ENCODE measurements around the gene TAS2R16. TPM values are rescaled to one million over a fixed set of nuclear protein-coding genes. Genes with fewer than 3 reads are reported as not detected.

The TAS2R16 gene, protein sequence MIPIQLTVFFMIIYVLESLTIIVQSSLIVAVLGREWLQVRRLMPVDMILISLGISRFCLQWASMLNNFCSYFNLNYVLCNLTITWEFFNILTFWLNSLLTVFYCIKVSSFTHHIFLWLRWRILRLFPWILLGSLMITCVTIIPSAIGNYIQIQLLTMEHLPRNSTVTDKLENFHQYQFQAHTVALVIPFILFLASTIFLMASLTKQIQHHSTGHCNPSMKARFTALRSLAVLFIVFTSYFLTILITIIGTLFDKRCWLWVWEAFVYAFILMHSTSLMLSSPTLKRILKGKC
- polyA plus RNA-seq (2012; ENCODE audit: insufficient read depth, insufficient read length): not detected

- no peak within 1 kb of the TSS for H3K4me3 ChIP-seq (ENCODE audit: low read length)
- no peak for DNase-seq (ENCODE audit: low read depth, low spot score)
Observed at GRCh38 chr7:122995600-122995999, at the start of gene TAS2R16. TSS of gene TAS2R16 (minus strand) at chr7:122995700. CDS start at chr7:122995634, 66 bp downstream.

GRCh38 chr7:123043642-123044041, 48.1 kb upstream of the TAS2R16 start:
- H3K4me3 ChIP-seq (ENCODE audit: low read length): no peak overlapping the region
- no peak for DNase-seq (ENCODE audit: low read depth, low spot score)

GRCh38 chr7:123041101-123041500, 45.6 kb upstream of the TAS2R16 start:
- DNase-seq (ENCODE audit: low read depth, low spot score): no peak
- no peak overlapping the region for H3K4me3 ChIP-seq (ENCODE audit: low read length)

GRCh38 chr7:123039269-123039668, 43.8 kb upstream of the TAS2R16 start:
- no peak for DNase-seq (ENCODE audit: low read depth, low spot score)
- no peak overlapping the region for H3K4me3 ChIP-seq (ENCODE audit: low read length)

DNA sequence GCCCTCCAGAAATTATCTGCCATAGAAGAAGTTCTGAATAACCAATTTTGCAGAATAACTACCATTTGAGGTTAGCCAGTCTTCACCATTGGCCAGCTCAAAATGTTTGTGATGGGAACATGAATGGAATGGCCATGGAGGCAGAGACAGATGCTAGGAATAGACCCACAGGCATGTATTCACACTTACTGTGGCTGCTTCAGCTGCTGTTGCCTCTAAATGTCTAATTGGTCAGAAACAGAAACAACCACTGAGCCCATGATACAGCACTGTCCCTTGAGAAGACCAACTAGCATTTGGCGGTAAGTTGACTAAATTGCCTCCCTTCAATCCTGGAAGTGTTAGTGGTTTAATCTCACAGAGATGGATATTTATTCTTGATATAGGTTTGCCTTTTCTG, 38.6 kb upstream of the TAS2R16 start:
- H3K4me3 ChIP-seq (ENCODE audit: low read length): no peak overlapping the region
- no peak for DNase-seq (ENCODE audit: low read depth, low spot score)

GRCh38 chr7:123030631-123031030, 35.1 kb upstream of the TAS2R16 start:
- no peak for DNase-seq (ENCODE audit: low read depth, low spot score)
- no peak overlapping the region for H3K4me3 ChIP-seq (ENCODE audit: low read length)

GRCh38 chr7:123028339-123028738, 32.8 kb upstream of the TAS2R16 start:
- no peak for DNase-seq (ENCODE audit: low read depth, low spot score)
- H3K4me3 ChIP-seq (ENCODE audit: low read length): no peak overlapping the region

DNA sequence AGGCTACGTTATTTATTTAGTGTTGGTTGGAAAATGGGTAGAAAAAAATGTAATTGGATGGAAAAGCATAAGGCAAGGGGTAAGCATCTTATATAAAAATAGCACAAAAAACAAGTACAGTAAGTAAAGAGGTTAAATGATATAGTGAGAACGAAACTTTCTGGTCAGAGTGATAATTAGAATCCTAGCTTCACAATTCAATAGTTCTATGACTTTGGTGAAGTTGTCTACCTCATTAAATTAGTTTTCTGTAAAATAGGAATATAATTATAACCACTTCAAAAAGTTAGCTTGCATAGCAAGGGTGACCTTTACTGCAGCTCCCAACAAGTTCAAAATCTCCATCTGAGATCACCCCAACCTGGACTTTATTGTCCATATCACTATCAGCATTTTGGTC, 30.8 kb upstream of the TAS2R16 start:
- DNase-seq (ENCODE audit: low read depth, low spot score): no peak
- no peak overlapping the region for H3K4me3 ChIP-seq (ENCODE audit: low read length)

DNA sequence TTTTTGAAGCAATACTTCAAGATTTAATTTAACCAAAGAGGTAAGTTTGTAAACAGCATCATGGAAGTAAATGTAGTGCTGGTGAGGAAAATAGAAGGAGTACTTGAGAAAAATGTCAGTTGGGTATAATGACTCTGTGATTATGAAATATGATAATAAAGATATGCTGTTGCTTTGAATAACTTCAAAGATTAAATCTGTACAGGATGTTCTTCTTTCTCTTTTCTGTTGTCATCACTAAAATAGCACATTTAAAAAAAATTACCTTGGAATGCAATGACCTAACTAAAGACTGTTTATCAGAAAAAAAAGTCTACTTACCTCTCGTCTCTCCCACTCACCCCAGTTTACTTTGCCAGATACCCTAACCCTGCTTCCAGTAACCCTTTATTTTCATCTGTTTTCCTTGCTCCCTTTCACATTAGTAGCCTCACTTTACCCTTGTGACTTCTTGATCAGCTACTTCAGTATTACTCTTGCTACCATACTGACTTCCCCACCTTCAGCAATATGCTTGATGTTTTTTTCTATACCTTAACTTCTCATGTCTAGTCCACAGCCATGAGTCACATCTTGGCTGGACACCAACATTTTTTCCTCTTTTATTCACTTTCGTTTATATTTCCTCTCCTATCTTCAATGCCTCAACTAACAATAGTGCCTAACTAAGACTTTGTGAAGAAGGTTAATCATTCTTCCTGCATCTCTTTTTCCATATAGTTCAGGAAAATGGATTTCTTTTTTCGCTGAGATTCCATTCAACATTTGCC, 29.7 kb upstream of the TAS2R16 start:
- no peak for DNase-seq (ENCODE audit: low read depth, low spot score)
- no peak overlapping the region for H3K4me3 ChIP-seq (ENCODE audit: low read length)

DNA sequence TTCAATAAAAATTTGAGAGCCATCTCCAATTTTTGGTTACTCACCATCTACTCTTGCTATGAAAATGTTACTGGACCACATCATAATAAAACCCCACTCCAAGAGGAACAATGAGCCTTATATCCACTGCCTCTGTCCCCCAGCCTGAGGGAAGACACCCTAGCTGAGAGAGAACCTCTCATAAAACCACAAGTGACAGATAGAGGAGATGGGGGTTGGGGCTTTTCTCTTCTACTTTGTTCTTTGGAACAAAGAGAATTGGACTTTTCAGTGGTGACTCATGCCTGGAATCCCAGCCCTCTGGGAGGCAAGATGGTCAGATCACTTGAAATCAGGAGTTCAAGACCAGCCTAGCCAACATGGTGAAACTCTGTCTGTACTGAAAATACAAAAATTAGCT, 27.6 kb upstream of the TAS2R16 start:
- no peak for DNase-seq (ENCODE audit: low read depth, low spot score)
- H3K4me3 ChIP-seq (ENCODE audit: low read length): no peak overlapping the region

GRCh38 chr7:123022576-123022975, 27.1 kb upstream of the TAS2R16 start:
- H3K4me3 ChIP-seq (ENCODE audit: low read length): no peak overlapping the region
- no peak for DNase-seq (ENCODE audit: low read depth, low spot score)

GRCh38 chr7:123012435-123012834, 16.9 kb upstream of the TAS2R16 start:
- H3K4me3 ChIP-seq (ENCODE audit: low read length): no peak overlapping the region
- DNase-seq (ENCODE audit: low read depth, low spot score): no peak

- no peak for DNase-seq (ENCODE audit: low read depth, low spot score)
Observed at GRCh38 chr7:123011766-123012369, 16.4 kb upstream of the TAS2R16 start.

DNA sequence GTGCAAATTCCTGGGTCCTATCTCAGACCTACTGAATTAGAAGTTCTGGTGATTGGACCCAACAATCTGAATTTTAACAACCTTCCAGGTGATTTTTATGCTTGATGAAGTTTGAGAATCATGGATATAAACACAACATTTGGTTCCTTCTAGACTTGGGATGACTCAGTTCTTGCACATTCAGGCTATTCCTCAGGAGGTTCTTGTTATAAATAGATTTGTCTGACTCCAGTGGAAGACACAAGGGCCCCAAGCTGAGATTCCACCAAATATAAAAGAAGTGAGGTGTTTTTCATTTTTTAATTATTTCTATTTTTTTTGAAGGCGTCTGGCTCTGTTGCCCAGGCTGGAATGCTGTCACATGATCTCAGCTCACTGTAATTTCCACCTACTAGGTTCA, 9.4 kb upstream of the TAS2R16 start:
- H3K4me3 ChIP-seq (ENCODE audit: low read length): no peak overlapping the region
- no peak for DNase-seq (ENCODE audit: low read depth, low spot score)

More at GRCh38 chr7:123011766-123012369, 16.4 kb upstream of the TAS2R16 start:
- no peak overlapping the region for H3K4me3 ChIP-seq (ENCODE audit: low read length)

GRCh38 chr7:123003539-123004126, 8.1 kb upstream of the TAS2R16 start:
- no peak overlapping the region for H3K4me3 ChIP-seq (ENCODE audit: low read length)
- no peak for DNase-seq (ENCODE audit: low read depth, low spot score)

GRCh38 chr7:122989577-122989976, 5.9 kb downstream of the TAS2R16 start:
- DNase-seq (ENCODE audit: low read depth, low spot score): no peak
- H3K4me3 ChIP-seq (ENCODE audit: low read length): no peak overlapping the region

DNA sequence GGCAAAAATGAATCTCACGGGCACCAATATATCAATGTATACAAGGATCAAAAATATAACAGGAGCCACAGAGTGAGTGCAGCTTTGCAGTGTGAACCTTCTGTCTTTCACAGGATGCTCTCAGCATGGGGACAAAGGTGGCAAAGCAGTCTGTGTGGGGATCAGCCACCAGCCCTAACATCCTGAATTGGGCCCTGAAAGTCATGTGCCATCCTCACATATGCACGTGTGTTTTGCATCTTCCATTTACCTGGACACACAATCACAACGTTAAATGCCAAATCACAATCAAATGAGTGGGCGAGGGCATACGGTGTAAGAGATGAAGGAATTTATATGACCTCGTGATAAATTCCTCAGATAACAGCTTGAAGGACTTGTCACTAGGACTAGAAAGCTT, 6.5 kb downstream of the TAS2R16 start:
- H3K4me3 ChIP-seq (ENCODE audit: low read length): no peak overlapping the region
- DNase-seq (ENCODE audit: low read depth, low spot score): no peak

DNA sequence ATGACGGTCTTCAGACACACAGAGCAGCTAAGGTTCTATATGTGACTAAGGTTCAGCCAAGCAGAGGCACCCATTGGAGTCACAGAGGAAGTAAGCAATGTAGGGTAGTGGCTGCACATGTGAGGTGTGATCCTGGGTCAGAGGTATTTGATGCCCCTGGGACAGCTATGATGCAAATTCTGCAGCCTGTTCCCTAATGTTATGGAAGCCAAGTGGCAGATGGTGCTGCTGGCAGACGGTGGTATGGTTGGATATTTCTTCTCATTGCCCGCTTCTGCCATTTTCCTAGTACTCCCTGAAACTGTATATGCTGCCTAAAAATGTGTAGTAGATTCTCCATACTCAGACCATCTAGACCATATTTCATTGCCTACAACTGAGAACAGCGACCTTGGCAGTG, 7.2 kb downstream of the TAS2R16 start:
- H3K4me3 ChIP-seq (ENCODE audit: low read length): no peak overlapping the region
- no peak for DNase-seq (ENCODE audit: low read depth, low spot score)

DNA sequence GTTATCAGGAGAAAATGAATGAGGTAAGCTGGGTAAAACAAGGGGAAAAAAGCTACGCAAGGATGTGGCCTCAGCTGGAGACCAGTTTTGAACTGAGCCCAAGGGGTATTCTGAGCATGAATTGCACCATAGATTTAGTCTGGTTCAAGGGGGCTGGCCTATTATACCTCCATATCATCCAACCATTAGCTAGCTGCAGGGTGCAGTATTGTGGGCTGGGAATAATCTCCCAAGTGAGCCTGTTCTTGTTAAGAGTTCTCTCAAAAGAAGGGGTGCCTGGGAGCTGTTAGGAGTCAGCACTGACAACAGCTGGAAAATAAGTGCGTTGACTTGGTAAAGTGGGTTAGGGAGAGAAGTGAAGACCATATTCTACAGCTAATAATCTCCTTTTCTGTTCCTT, 8.0 kb downstream of the TAS2R16 start:
- H3K4me3 ChIP-seq (ENCODE audit: low read length): no peak overlapping the region
- no peak for DNase-seq (ENCODE audit: low read depth, low spot score)

DNA sequence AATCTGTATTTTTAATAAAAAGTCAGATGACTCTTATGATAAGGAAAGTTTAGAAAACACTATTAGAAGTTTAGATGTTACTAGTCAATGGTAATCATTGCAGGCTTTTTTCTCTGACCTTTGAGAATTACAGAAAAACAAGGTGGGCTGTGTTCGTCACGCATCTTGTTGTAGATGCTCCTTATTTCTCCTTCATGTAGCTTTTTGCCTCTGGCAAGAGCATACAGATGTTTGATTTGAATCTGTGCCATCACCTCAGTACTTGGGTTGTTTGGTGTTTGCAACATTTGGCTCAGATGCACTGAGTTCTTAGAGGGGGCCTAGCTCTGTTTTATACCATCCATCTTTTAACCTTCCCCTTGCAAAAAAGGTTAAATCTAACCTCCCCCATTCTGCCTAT, 11.5 kb downstream of the TAS2R16 start:
- no peak for DNase-seq (ENCODE audit: low read depth, low spot score)

More for the DNA sequence above, 11.5 kb downstream of the TAS2R16 start:
- H3K4me3 ChIP-seq (ENCODE audit: low read length): no peak overlapping the region
